ENCODE measurements around the gene FAM107B. TPM values are rescaled to one million over a fixed set of nuclear protein-coding genes. Genes with fewer than 3 reads are reported as not detected.

The FAM107B gene
- total RNA-seq, 1 experiment from 2014 or later = 41.6 TPM

GRCh38 chr10:14535457-14536130 lies 239.1 kb downstream of the FAM107B start:
- no peak overlapping the region for H3K4me2 ChIP-seq (ENCODE audit: low read length)
- H3K4me3 ChIP-seq (replicated peaks in 1 of 2; ENCODE audit: low read depth in 1 of 2, low read length in 2 of 2) = no peak overlapping the region
- H4K20me1 ChIP-seq (ENCODE audit: insufficient read depth) = no peaks in the 10 kb centered on the region
- no peaks in the 10 kb centered on the region for H3K9me3 ChIP-seq (ENCODE audit: control insufficient read depth in 1 of 2, insufficient read depth in 1 of 2, low read depth in 1 of 2, low read length in 2 of 2)
- H3K9me2 ChIP-seq (ENCODE audit: insufficient read depth) = no peaks in the 10 kb centered on the region
- H2AFZ ChIP-seq (ENCODE audit: low read depth, low read length, poor library complexity, severe bottlenecking) = no peak overlapping the region
- no peak overlapping the region for H3K27ac ChIP-seq (ENCODE audit: low read depth, low read length)
- H3K9ac ChIP-seq (ENCODE audit: low read length) = no peak overlapping the region
- no peak for ATAC-seq
- DNase-seq (ENCODE audit: low read depth, low spot score) = no peak
- ChIA-PET RAD21 (ENCODE audit: low non-redundant PET in 1 of 2, low total read pairs in 2 of 2, uncharacterized antibody in 2 of 2, unreplicated experiment in 2 of 2) (no interaction called here), CTCF (interaction anchor here (1.8 kb wide), 1 partner anchor 288 kb away, joined by 5 read pairs; no protein-coding TSS in a partner anchor), POLR2A (no interaction called here)
- no peaks in the 10 kb centered on the region for H3K79me2 ChIP-seq (ENCODE audit: insufficient read depth, low read length)
- no peaks in the 10 kb centered on the region for H3K36me3 ChIP-seq (ENCODE audit: control insufficient read depth in 1 of 2, insufficient read depth in 2 of 2, low read length in 2 of 2)
- TF ChIP-seq ELF1 (IDR thresholded peaks at IDR 0.05; ENCODE audit: borderline replicate concordance, low read depth) (no peak), SP1 (IDR thresholded peaks at IDR 0.05; ENCODE audit: low read depth) (no peak), RAD21 (IDR thresholded peaks at IDR 0.05; ENCODE audit: low read depth) (no peak), JUND (IDR thresholded peaks at IDR 0.05) (no peak)
- TF ChIP-seq, protein P1, sequence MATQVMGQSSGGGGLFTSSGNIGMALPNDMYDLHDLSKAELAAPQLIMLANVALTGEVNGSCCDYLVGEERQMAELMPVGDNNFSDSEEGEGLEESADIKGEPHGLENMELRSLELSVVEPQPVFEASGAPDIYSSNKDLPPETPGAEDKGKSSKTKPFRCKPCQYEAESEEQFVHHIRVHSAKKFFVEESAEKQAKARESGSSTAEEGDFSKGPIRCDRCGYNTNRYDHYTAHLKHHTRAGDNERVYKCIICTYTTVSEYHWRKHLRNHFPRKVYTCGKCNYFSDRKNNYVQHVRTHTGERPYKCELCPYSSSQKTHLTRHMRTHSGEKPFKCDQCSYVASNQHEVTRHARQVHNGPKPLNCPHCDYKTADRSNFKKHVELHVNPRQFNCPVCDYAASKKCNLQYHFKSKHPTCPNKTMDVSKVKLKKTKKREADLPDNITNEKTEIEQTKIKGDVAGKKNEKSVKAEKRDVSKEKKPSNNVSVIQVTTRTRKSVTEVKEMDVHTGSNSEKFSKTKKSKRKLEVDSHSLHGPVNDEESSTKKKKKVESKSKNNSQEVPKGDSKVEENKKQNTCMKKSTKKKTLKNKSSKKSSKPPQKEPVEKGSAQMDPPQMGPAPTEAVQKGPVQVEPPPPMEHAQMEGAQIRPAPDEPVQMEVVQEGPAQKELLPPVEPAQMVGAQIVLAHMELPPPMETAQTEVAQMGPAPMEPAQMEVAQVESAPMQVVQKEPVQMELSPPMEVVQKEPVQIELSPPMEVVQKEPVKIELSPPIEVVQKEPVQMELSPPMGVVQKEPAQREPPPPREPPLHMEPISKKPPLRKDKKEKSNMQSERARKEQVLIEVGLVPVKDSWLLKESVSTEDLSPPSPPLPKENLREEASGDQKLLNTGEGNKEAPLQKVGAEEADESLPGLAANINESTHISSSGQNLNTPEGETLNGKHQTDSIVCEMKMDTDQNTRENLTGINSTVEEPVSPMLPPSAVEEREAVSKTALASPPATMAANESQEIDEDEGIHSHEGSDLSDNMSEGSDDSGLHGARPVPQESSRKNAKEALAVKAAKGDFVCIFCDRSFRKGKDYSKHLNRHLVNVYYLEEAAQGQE (IDR thresholded peaks at IDR 0.05; ENCODE audit: low read depth) = no peak
- no TSS peak for BruUV-seq (replicated peaks)
- intact Hi-C loops (cut with micrococcal nuclease) = no loop called here
- H3K4me1 ChIP-seq (ENCODE audit: control insufficient read depth in 1 of 2, insufficient read depth in 2 of 2, low read length in 2 of 2) = peaks cover 0 to 17% of the 10 kb centered on the region in 2 experiments; a peak in 2 of 4 replicates
- no peaks in the 10 kb centered on the region for H3K27me3 ChIP-seq (ENCODE audit: insufficient read depth, low read length)

GRCh38 chr10:14534152-14534551 lies 240.5 kb downstream of the FAM107B start:
- peaks cover 0 to 17% of the 10 kb centered on the region in 2 experiments; a peak in 2 of 4 replicates for H3K4me1 ChIP-seq (ENCODE audit: control insufficient read depth in 1 of 2, insufficient read depth in 2 of 2, low read length in 2 of 2)
- intact Hi-C loops (cut with micrococcal nuclease) = no loop called here

More at GRCh38 chr10:14534152-14534551, 240.5 kb downstream of the FAM107B start:
- H3K9me3 ChIP-seq (ENCODE audit: control insufficient read depth in 1 of 2, insufficient read depth in 1 of 2, low read depth in 1 of 2, low read length in 2 of 2) = no peaks in the 10 kb centered on the region
- no peak overlapping the region for H3K9ac ChIP-seq (ENCODE audit: low read length)
- no peaks in the 10 kb centered on the region for H3K36me3 ChIP-seq (ENCODE audit: control insufficient read depth in 1 of 2, insufficient read depth in 2 of 2, low read length in 2 of 2)
- no peak overlapping the region for H2AFZ ChIP-seq (ENCODE audit: low read depth, low read length, poor library complexity, severe bottlenecking)
- no peaks in the 10 kb centered on the region for H3K79me2 ChIP-seq (ENCODE audit: insufficient read depth, low read length)
- H3K27ac ChIP-seq (ENCODE audit: low read depth, low read length) = no peak overlapping the region
- ChIA-PET CTCF (interaction anchor here (1.8 kb wide), 1 partner anchor 289 kb away, joined by 5 read pairs; no protein-coding TSS in a partner anchor), RAD21 (ENCODE audit: low non-redundant PET in 1 of 2, low total read pairs in 2 of 2, uncharacterized antibody in 2 of 2, unreplicated experiment in 2 of 2) (no interaction called here), POLR2A (no interaction called here)
- DNase-seq (ENCODE audit: low read depth, low spot score) = no peak
- no TSS peak for BruUV-seq (replicated peaks)
- no peaks in the 10 kb centered on the region for H3K9me2 ChIP-seq (ENCODE audit: insufficient read depth)
- no peaks in the 10 kb centered on the region for H3K27me3 ChIP-seq (ENCODE audit: insufficient read depth, low read length)
- TF ChIP-seq, protein P2, sequence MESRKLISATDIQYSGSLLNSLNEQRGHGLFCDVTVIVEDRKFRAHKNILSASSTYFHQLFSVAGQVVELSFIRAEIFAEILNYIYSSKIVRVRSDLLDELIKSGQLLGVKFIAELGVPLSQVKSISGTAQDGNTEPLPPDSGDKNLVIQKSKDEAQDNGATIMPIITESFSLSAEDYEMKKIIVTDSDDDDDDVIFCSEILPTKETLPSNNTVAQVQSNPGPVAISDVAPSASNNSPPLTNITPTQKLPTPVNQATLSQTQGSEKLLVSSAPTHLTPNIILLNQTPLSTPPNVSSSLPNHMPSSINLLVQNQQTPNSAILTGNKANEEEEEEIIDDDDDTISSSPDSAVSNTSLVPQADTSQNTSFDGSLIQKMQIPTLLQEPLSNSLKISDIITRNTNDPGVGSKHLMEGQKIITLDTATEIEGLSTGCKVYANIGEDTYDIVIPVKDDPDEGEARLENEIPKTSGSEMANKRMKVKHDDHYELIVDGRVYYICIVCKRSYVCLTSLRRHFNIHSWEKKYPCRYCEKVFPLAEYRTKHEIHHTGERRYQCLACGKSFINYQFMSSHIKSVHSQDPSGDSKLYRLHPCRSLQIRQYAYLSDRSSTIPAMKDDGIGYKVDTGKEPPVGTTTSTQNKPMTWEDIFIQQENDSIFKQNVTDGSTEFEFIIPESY (IDR thresholded peaks at IDR 0.05; ENCODE audit: extremely low read depth, insufficient replicate concordance, low read length) = no peak
- TF ChIP-seq ZNF274 (IDR thresholded peaks at IDR 0.05; ENCODE audit: low read depth, low read length) = no peak
- no peak overlapping the region for H3K4me3 ChIP-seq (replicated peaks in 1 of 2; ENCODE audit: low read depth in 1 of 2, low read length in 2 of 2)
- H3K4me2 ChIP-seq (ENCODE audit: low read length) = no peak overlapping the region
- no peaks in the 10 kb centered on the region for H4K20me1 ChIP-seq (ENCODE audit: insufficient read depth)
- ATAC-seq = no peak
